ENCODE data around the gene NEK6. TPM values are rescaled to one million over a fixed set of nuclear protein-coding genes. Genes with fewer than 3 reads are reported as not detected.

Gene NEK6
- not detected in 2 replicates for polyA plus RNA-seq (2014; cell fraction: cytosol; rRNA removed)
- polyA plus RNA-seq (2014; cell fraction: nucleus; rRNA removed): not detected in 2 replicates

DNA sequence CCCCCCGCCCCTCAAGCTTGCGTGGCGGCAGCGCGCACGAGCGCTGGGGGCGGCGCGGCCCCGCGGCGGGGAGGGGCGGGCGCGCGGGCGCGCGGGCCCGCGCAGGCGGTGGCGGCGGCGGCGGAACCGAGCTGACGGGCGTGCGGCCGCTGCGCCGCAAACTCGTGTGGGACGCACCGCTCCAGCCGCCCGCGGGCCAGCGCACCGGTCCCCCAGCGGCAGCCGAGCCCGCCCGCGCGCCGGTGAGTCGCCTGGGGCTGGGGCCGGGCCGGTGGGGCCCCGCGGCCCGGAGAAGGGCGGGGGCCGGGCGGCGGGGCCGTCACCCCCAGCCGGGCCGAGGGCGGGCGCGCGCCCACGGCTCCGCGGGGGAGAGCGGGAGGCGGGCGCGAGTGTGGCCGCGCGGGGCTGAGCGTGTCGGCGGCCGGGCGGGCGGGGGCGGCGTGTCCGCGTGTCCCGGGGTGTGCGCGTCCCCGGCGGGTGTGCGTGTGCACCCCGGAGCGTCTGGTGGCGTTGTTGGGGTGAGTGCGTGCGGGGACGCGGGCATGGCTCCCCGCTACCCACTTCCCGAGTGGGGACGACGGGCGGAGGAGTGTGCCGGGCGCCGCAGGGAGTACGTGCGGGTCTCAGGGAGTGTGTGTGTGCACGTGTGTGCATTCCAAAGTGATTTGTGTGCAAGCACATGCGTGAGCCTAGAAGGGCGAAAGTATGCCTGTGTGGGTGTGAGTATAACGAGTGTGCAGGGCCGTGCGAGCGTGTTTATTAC, at the start of gene NEK6:
TSS of gene NEK6 (plus strand) at position 106 of the 763 bp plus-strand sequence. CDS start 44,016 bp downstream, outside the sequence.
- DNase-seq (ENCODE audit: low spot score): no peak

DNA sequence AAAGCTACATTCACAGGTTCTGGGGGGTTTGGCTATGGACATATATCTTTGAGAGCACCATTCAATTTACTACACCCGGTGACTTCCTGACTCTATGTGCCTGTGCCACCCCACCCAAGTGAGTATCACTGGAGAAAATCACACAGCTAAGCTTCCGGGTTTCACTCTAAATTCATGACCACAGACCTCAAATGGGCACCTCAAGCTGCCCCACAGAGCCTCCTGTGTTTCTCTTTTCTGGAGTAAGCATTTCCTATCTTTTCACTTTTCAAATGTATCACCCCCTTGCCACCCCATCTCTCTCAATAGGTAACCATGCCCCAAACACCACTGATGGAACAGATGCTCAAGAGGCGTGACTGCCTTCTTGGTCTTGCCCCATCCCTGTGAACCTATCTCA, 49.2 kb upstream of the NEK6 start:
- no peak for DNase-seq (ENCODE audit: low spot score)

DNA sequence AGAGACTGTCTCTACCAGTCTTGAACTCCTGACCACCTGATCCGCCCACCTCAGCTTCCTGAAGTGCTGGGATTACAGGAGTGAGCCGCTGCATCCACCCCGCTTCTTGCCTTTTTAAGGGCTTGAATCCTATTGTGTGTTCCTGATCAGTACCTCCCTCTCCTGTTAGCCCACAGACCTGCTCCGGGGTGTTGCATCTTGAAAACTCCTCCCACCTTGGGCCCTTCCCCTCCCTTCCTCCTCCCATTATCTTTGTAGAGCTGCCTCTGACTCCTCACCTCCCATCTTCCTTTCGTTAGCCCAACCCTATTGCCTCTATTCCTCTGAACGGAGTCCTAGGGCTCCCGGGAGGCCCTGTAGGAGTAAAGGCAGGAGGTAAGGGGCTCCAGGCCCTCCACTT, 48.5 kb upstream of the NEK6 start:
- no peak for DNase-seq (ENCODE audit: low spot score)

DNA sequence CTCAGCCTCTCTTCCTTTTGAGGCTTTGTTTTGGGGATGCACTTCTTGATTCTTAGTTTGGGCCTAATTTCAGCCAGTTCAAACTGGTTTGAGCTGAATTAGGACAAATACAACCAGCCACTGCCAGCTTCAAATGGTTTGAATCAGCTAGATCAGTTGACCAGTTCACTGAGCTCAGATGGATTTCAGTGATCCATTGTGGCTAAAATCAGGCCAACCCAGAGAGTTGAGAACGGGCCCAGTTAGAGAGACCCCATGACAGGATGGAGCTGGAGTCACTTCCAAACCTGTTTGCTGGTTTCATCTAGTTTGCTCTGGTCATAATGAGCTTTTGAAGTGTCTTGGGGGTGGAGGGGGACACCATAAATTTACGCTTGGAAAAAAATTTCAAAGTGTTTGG, 48.0 kb upstream of the NEK6 start:
- no peak for DNase-seq (ENCODE audit: low spot score)

DNA sequence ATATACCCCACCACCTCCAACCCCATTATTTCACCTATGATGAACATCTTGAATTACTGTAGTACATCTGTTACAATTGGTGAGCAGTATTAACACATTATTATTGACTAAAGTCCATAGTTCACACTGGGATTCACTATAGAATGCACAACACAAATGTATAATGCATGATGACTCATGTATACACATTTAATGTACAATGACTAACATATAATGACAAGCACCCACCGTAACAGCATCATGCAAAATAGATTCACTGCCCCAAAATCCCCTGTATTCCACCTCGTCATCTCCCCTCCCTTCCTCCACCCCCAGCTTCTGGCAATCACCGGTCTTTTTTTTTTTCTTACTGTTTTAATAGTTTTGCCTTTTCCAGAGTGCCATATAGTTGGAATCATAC, 47.1 kb upstream of the NEK6 start:
- DNase-seq (ENCODE audit: low spot score): no peak

DNA sequence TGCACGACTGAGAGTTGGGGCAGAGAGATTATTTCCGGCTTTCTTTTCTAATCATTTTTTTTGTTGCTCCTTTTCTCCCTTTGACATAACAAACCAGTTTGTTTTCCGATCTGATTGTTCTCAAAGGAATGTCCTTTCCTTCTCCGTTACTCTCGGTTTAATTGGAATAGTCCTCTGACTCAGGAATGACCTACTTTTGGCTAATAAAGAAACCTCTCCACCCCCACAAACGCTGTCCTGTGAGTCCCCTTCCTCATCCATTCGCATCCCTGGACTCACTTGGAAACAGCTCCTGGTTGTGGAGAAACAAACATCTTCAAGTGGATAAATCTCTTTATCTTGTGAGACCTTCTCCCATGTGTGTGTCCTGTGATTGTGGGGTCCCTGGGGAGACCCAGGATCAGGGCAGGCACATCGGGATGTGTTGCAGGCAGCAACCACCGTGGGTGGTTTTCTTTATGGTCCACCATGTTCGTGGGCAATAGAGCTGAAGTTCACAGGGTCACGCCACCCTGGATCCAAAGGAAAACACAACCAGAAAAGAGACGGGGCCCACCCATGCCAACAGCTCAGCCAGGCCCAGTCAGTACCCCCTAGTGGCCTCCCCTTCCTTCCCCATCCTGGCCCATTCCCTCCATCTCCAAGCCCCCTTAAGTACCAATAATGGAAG, 45.2 kb upstream of the NEK6 start:
- DNase-seq (ENCODE audit: low spot score): no peak

DNA sequence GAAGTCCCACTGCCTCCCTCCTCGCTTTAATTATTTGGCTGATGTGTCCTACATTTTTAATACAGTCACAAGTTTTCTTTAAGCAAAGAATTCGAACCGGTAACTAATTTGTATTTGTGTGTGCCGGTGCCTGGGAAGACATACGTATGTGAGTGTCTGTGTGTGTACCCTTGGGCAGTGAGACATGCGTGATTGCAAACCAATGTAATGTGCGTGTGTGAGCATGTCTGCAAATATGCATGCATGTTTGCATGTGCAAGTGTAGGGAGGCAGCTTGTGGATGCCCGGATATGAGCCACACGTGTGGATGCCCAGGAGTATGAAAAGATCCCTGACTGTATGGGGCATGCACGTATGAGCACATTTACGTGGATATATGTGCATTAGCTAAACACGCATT, 44.4 kb upstream of the NEK6 start:
- no peak for DNase-seq (ENCODE audit: low spot score)

DNA sequence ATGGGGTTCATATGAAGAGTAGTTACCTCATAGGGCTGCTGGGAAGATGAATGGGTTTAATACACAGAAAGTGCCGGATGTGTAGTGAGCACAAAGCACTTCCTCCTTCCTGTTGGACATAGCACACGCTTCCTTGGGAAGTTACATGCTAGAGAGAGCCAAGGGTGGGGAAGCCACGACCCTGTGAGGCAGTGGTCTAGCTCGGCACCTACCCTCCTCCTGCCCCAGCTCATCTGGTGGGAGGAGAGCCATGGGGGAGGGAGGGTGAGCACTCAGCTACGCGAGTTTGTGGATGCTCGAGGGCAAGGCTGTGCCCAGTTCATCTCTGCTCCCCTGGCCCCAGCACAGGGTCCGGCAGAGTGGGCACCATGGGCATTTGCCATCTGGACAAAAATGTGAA, 43.6 kb upstream of the NEK6 start:
- no peak for DNase-seq (ENCODE audit: low spot score)

DNA sequence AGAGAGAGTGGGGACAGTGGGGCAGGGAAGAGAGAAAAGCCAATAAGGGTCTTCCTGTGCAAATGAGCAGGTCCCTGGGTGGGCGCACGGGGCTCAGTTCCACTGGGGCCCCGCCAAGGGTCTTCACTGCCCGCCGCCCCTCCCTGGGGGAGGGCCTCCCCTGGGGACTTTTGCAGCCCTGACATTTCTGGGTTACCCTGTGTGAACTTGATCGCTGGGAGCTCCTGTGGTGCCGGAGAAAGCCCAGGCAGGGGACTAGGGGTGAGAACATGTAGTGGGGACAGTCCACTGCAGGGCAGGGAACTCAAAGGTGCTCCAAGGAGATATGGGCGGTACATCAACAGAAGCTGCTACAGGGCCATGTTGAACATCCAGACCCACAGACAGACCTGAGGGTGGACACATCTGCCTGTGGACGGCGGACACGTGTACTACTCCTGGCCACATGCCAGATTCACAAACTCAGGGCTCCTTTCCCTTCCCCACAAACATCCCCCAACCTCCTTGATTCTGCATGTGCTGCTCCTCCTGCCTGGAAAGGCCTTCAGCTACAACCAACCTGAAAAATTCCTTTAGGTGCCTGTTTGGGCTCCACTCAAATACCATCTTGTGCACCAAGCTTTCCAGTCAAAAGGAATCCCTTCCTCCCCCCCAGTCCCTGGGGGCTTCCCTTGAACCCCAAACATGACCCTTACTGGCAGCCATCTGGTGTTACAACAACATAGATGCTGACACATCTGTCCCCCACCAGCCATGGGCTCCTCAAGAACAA, 43.0 kb upstream of the NEK6 start:
- DNase-seq (ENCODE audit: low spot score): no peak

DNA sequence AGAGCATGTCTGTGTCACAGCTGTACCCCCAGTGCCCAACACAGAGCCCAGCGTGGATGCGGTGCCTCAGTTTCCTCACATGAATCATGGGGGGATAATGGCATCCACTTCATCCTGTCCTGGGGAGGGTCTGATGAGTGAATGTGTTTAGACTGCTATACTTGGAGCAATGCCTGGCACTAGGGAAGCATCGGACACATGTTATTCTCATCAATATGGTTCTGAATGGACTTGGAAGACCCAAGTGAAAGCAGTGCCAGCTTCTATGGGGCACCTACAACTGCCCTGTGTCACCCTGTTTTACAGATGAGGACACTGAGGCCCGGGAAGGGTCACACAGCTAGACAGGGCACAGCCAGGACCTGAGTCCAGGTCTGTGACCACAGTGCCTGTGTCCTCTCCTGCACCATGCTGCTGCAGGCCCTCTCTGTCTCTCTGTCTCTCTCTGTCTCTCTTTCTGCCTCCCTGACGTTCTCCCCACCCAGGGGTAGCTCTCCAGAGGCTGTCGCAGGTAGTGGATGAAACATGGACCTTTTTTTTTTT, 42.3 kb upstream of the NEK6 start:
- no peak for DNase-seq (ENCODE audit: low spot score)

DNA sequence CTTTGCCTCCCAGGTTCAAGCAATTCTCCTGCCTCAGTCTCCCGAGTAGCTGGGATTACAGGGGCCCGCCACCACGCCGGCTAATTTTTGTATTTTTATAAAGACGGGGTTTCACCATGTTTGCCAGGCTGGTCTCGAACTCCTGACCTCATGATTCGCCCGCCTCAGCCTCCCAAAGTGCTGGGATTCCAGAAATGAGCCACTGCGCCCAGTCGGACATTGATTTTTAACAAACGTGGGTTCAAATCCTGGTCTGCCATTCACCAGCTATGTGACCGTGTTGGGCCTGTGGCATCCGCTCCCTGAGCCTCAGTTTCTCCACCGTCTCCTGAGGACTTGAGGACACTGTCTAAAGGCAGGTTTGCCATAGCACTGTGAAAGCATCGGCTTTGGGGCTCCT, 41.8 kb upstream of the NEK6 start:
- DNase-seq (ENCODE audit: low spot score): no peak

DNA sequence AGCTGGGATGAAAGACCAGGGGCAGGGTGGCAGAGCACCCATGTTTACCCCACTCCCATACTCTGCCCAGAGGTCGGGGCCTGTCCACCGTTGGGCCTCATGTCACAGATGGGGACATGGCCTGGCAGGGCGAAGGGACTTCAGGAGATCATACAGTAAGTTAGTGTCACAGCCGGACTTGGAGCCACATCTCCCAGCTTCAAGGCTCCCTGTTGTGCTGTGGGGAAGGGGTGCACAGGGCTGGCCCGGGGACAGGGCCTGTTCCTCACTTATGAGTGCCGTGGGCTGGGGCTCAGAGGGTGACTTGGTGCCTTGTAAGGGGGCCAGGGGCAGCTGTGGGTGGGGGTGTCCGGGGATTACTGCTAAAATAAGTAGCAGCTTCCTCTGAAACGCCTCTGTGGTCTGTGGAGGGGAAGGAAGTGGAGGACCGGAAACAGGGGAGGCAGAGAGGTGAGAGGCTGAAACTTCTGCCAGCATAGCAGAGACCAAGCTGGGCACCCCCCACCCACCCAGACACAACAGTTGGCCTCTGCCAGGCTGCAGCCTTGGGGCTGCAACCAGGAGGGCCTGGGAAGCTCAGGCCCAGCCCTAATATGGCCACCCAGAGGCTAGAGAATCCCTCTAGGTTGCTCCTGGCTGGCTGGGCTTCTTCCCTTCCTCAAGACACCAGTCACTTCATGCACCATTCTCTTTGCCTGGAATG, 41.1 kb upstream of the NEK6 start:
- DNase-seq (ENCODE audit: low spot score): no peak

DNA sequence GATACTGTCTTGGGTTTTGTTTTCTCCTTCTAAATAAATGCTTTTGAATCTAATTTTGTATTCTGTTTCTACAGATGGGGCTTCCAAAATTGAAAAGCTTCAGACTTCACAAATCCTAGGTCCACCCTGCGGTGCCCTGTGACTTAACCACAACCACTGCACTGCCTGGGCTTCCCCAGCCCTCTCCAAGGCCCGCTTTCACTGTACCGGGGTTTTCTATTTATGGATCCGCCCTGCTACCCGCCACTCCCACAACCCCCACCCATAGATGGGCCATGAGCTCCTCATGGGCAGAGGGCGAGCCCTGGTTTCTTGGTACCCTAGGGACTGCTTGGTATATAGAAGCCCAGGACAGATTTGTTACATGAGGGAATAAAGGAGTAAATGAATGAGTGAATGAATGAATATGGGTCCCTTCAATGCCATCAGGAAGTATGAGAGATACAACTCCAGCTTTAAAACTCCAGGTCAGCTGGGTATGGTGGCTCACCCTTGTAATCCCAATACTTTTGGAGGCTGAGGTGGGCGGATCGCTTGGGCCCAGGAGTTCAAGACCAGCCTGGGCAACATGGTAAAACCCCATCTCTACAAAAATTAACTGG, 39.8 kb upstream of the NEK6 start:
- no peak for DNase-seq (ENCODE audit: low spot score)

DNA sequence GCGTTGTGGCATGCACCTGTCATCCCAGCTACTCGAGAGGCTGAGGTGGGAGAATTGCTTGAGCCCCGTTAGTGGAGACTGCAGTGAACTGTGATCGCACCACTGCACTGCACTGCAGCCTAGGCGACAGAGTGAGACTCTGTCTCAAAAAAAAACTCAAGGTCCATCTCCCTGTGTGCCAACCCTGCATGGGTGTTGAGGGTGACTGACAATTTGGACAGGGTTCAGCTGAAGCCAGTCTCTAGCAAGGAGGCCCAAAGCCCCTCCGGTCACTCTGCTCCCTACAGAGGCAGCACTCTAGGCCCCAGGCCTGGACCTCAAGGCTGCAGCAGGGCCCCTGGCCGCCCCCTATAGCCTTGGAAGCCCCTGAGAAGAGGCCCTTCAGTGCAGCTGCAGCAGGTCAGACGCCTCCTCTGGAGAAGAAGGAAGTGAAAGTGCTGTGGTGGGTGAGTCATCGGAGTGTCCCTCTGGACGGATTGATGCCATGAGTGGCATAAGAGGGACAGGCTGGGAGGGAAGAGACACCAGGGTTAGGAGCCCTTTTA, 39.2 kb upstream of the NEK6 start:
- no peak for DNase-seq (ENCODE audit: low spot score)

DNA sequence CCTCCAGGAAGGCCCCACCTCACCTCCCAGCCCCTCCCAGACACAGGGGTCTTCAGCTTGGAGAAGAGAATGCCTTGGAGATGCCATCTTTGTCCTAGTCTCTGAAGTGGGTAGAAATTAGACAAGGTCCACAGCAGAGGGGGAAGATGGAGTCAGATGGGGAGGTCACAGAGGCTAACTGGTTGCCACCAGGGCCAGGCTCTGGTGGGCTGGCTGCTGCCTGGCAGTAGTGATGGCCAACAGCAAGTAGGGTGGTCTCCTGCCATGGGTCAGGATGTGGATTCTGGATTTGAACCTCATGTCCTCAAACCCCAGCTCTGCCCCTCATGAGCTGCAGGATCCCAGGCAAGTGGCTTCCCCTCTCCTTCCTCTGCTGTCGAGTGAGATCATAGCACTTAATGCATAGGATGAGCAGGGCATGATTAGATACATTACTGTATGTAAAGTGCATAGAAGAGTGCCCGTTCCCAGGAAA, 38.7 kb upstream of the NEK6 start:
- DNase-seq (ENCODE audit: low spot score): no peak

DNA sequence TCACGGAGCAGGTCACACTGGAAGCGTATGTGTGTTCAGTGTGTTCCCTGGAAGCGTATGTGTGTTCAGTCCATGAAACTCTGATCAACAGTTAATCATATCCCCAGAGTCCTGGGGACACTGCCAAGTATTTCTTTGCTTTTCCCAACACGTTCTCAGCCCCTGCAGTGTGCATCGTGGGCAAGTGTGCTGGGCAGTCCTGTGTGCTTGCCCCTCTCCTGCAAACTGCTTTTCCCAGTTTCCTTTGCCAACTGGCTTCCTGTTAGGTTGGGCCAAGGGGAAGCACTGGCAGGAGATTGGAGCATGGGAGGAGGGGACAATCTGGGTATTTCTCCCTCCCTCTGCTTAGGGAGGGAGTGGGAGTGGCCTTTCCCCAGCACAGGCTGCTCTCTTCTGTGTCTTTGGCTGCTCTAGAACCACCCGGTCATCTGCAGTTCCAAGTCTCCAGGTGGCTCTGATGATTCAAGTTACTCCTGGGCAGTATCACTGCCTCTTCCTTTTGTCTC, 36.8 kb upstream of the NEK6 start:
- no peak for DNase-seq (ENCODE audit: low spot score)

DNA sequence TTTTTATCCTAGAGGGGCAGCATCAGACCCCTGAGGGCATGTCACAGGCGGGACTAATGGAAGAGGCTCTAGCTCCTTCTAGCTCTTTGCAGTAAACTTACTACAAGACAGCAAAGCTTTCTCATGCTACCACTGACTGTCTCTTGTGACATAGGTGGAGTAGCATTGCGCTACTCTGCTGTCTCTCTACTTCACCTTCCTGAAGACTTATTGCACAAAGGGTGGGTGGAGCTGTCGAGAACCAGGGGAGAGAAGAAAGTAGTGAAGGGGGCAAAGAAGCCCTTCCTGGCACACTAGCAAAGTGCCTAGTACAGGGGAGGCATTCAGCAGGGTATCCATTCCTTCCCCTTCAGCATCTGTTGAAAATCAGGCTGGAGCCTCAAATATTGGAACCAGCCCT, 36.1 kb upstream of the NEK6 start:
- DNase-seq (ENCODE audit: low spot score): no peak

DNA sequence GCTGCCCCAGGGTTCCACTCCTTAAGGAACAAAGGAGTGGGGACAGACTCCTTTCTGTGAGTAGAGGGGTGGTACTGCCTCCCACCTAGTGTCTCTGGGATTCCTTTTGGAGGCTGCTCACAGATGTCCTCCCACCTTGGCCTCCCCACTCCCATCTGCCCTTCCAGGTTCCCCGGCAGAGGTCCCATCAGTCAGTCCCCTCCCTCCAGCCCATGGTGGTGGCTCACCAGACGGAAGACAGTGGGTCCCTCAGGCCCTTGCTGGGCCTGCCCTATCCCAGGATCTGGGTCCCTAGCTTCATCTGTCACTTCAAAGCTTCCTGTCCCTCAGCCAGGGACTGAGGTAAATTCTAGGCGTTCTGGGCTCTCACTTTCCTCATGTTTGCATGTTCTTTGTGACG, 35.6 kb upstream of the NEK6 start:
- no peak for DNase-seq (ENCODE audit: low spot score)

DNA sequence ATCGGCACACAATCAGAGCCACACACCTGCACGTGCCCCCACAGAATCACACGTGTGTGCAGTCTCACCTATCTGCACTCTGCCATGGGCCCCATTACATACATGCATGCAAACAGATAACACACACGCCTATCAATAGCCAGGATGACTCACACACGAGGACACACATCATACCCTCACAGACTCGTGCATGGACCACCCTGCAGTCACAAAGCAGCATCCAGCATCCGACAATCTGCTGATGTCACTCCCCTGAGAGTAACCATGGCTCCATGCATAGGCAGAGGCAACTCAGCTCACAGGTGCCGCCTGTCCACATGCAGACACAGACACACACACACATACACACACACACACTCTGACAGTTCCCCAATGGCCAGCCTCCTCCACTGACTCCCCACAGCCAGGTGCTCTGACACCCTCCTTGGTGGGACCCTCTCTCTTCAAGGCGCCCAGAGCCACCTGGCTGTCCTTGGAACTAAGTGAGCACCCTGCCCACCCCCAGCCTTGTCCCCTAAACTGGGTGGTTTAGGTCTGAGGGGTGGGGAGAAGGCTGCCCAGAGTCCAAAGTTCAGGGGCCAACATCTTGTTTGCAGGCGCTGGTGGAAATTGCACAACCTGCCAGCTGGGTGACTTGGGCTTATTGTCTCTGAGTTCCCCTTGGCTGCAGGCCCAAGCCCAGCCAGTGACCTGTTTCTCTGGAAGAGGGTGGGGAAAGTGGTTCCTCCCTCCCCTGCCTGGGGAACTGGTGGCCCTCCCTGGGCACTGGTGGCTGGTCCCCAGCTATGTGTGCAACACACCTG, 34.6 kb upstream of the NEK6 start:
- no peak for DNase-seq (ENCODE audit: low spot score)

DNA sequence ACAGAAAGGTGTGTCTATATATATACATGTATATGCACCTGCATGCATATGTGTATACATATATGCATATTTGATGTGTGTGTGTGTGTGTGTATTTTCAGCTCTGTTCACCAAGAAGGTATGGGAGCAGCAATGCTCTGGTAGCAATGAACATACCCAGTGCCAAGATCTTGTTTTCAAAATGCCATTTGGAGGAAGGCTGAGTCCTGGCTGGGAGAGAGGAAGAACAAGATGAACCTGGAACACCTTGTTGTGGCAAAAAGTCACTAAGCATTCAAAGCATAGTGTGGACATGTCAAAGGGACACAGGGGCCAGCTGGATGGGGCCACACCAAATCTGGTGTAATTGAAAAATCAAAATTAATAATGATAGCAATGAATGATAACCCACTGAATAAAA, 31.8 kb upstream of the NEK6 start:
- DNase-seq (ENCODE audit: low spot score): no peak
